ENCODE results near the gene SLC40A1. TPM values are rescaled to one million over a fixed set of nuclear protein-coding genes. Genes with fewer than 3 reads are reported as not detected.
A peak's percentile ranks its signal among the peaks of the same experiment; 100 is the strongest.

The SLC40A1 gene
- total RNA-seq, 1 experiment from 2014 or later = 48.3 TPM

- Histone ChIP-seq H3K27me3 (no peaks in the 10 kb centered on the region), H3K9me3 (replicated peaks) (0 out of 2 replicates have a peak, but pooled peaks cover 3% of the 10 kb centered on the region), H3K4me3 (no peak overlapping the region), H3K4me1 (peaks cover 33% of the 10 kb centered on the region), H3K36me3 (no peaks in the 10 kb centered on the region), H3K27ac (no peak overlapping the region)
- no peak for DNase-seq
These were observed 36.1 kb downstream of the SLC40A1 start for GRCh38 chr2:189544318-189545042.

- Histone ChIP-seq H3K36me3 (no peaks in the 10 kb centered on the region), H3K27me3 (no peaks in the 10 kb centered on the region), H3K9me3 (replicated peaks) (0 out of 2 replicates have a peak, but pooled peaks cover 3% of the 10 kb centered on the region), H3K4me3 (no peak overlapping the region), H3K4me1 (peaks cover 23% of the 10 kb centered on the region), H3K27ac (no peak overlapping the region)
- no peak for DNase-seq
These were observed 37.2 kb downstream of the SLC40A1 start for GRCh38 chr2:189543367-189543766.

GRCh38 chr2:189542145-189542882 lies 38.3 kb downstream of the SLC40A1 start:
- no peak overlapping the region for H3K27ac ChIP-seq
- 0 out of 2 replicates have a peak, but pooled peaks cover 3% of the 10 kb centered on the region for H3K9me3 ChIP-seq (replicated peaks)
- H3K36me3 ChIP-seq = no peaks in the 10 kb centered on the region

GRCh38 chr2:189541591-189541990 lies 39.0 kb downstream of the SLC40A1 start:
- Histone ChIP-seq H3K27me3 (no peaks in the 10 kb centered on the region), H3K4me1 (peaks cover 10% of the 10 kb centered on the region)

More at GRCh38 chr2:189542145-189542882, 38.3 kb downstream of the SLC40A1 start:
- H3K27me3 ChIP-seq = no peaks in the 10 kb centered on the region
- no peak for DNase-seq
- peaks cover 12% of the 10 kb centered on the region for H3K4me1 ChIP-seq
- no peak overlapping the region for H3K4me3 ChIP-seq

GRCh38 chr2:189540551-189540950 lies 40.0 kb downstream of the SLC40A1 start:
- H3K36me3 ChIP-seq = no peaks in the 10 kb centered on the region
- H3K27ac ChIP-seq = no peak overlapping the region
- peaks cover 10% of the 10 kb centered on the region for H3K4me1 ChIP-seq
- H3K4me3 ChIP-seq = no peak overlapping the region
- no peaks in the 10 kb centered on the region for H3K27me3 ChIP-seq
- H3K9me3 ChIP-seq (replicated peaks) = 0 out of 2 replicates have a peak, but pooled peaks cover 7% of the 10 kb centered on the region
- peak in 1 of 2 experiments; percentile 58 for DNase-seq

More at GRCh38 chr2:189541591-189541990, 39.0 kb downstream of the SLC40A1 start:
- DNase-seq = no peak
- Histone ChIP-seq H3K36me3 (no peaks in the 10 kb centered on the region), H3K9me3 (replicated peaks) (0 out of 2 replicates have a peak, but pooled peaks cover 4% of the 10 kb centered on the region), H3K27ac (no peak overlapping the region), H3K4me3 (no peak overlapping the region)

GRCh38 chr2:189538402-189538801 lies 42.2 kb downstream of the SLC40A1 start:
- Histone ChIP-seq H3K36me3 (no peaks in the 10 kb centered on the region), H3K27ac (no peak overlapping the region), H3K4me1 (peaks cover 10% of the 10 kb centered on the region), H3K9me3 (replicated peaks) (peaks cover 12% of the 10 kb centered on the region), H3K4me3 (no peak overlapping the region), H3K27me3 (no peaks in the 10 kb centered on the region)
- DNase-seq = no peak

- no peak for DNase-seq
- H3K27ac ChIP-seq = no peak overlapping the region
- H3K4me1 ChIP-seq = peaks cover 10% of the 10 kb centered on the region
- no peaks in the 10 kb centered on the region for H3K36me3 ChIP-seq
- H3K9me3 ChIP-seq (replicated peaks) = peaks cover 12% of the 10 kb centered on the region
- no peaks in the 10 kb centered on the region for H3K27me3 ChIP-seq
- no peak overlapping the region for H3K4me3 ChIP-seq
These were observed 43.8 kb downstream of the SLC40A1 start for GRCh38 chr2:189536830-189537229.

- Histone ChIP-seq H3K36me3 (no peaks in the 10 kb centered on the region), H3K4me1 (peaks cover 2% of the 10 kb centered on the region), H3K27me3 (no peaks in the 10 kb centered on the region), H3K4me3 (no peak overlapping the region), H3K9me3 (replicated peaks) (peaks cover 12% of the 10 kb centered on the region), H3K27ac (no peak overlapping the region)
- DNase-seq = no peak
These were observed 45.4 kb downstream of the SLC40A1 start for GRCh38 chr2:189534854-189535832.

GRCh38 chr2:189533288-189534035 lies 47.1 kb downstream of the SLC40A1 start:
- Histone ChIP-seq H3K27me3 (no peaks in the 10 kb centered on the region), H3K4me3 (no peak overlapping the region), H3K27ac (no peak overlapping the region), H3K4me1 (peaks cover under 1% of the 10 kb centered on the region), H3K9me3 (replicated peaks) (peaks cover 9% of the 10 kb centered on the region), H3K36me3 (no peaks in the 10 kb centered on the region)
- DNase-seq = no peak

GRCh38 chr2:189530965-189531637 lies 49.5 kb downstream of the SLC40A1 start:
- Histone ChIP-seq H3K27me3 (no peaks in the 10 kb centered on the region), H3K36me3 (no peaks in the 10 kb centered on the region), H3K9me3 (replicated peaks) (peaks cover 5% of the 10 kb centered on the region), H3K27ac (no peak overlapping the region), H3K4me1 (peaks cover 15% of the 10 kb centered on the region), H3K4me3 (no peak overlapping the region)
- DNase-seq = no peak

- no peak for DNase-seq
- Histone ChIP-seq H3K4me1 (peaks cover 15% of the 10 kb centered on the region), H3K36me3 (no peaks in the 10 kb centered on the region), H3K9me3 (replicated peaks) (no peaks in the 10 kb centered on the region), H3K4me3 (no peak overlapping the region), H3K27me3 (no peaks in the 10 kb centered on the region), H3K27ac (no peak overlapping the region)
These were observed 52.0 kb downstream of the SLC40A1 start for GRCh38 chr2:189528617-189529016.

- H3K9me3 ChIP-seq (replicated peaks) = no peaks in the 10 kb centered on the region
- no peaks in the 10 kb centered on the region for H3K36me3 ChIP-seq
- no peak overlapping the region for H3K4me3 ChIP-seq
- H3K27ac ChIP-seq = no peak overlapping the region
- peaks cover 15% of the 10 kb centered on the region for H3K4me1 ChIP-seq
- H3K27me3 ChIP-seq = no peaks in the 10 kb centered on the region
- no peak for DNase-seq
These were observed 52.6 kb downstream of the SLC40A1 start for GRCh38 chr2:189527812-189528592.

Data from SJCRH30 (cell line).